HepG2 (cell line): Measurements from ENCODE around the gene ACO1. TPM values are rescaled to one million over a fixed set of nuclear protein-coding genes. Genes with fewer than 3 reads are reported as not detected.

Source experiments
- ATAC-seq: fragments of 200-7000 bp; cut with Tn5 transposase; 3 replicates; pipeline ENCODE4 v1.9.1; 2020; ENCODE audit warnings: mild to moderate bottlenecking, moderate library complexity
- BruUV-seq: library from RNA; stranded (reverse); fragments of 400-500 nt; replicated peaks from 2 replicates; lab custom pipeline; 2021; lab: Mats Ljungman, UMichigan
- CTCF ChIA-PET: fragments of 300-600 bp; formaldehyde crosslinking; extraction: SDS; loops from one replicate; lab custom pipeline; 2021; ENCODE audit warnings: low total read pairs, inconsistent platforms, low intra/inter-chr PET ratio; lab: Yijun Ruan, JAX
- POLR2A ChIA-PET: fragments of 350-600 bp; sonication (Branson Sonifier 250); formaldehyde crosslinking; loops from one replicate; lab custom pipeline; 2020; ENCODE audit warnings: antibody characterized with exemption, inconsistent platforms; lab: Yijun Ruan, JAX
- DNase-seq: peaks from one replicate; pipeline ENCODE4 v3.0.0-alpha.2; 2015; ENCODE audit warnings: low spot score
- FAIRE-seq: peaks from 3 replicates; lab custom pipeline; 2011; peaks lifted over from hg19 to GRCh38; lab: Jason Lieb, UNC
- H2AFZ ChIP-seq: one replicate; pipeline ENCODE4 v1.6.1; 2011; ENCODE audit warnings: low read length, inconsistent platforms
- H3K27ac ChIP-seq: fragments of 300-600 bp; 3 replicates; pipeline ENCODE4 v1.8.0; 2011; ENCODE audit warnings: mixed run types, mild to moderate bottlenecking, mixed read lengths, low read length, inconsistent platforms; ENCODE audit not compliant: insufficient read depth; ENCODE audit errors: extremely low read length
- H3K27me3 ChIP-seq, 2 experiments: fragments of 200-600 bp in 1 of 2; 2 replicates in 1 of 2; 3 replicates in 1 of 2; pipeline versions ENCODE4 v1.6.0 to v1.8.0; 2011; ENCODE audit warnings: low read length in 2 of 2, mild to moderate bottlenecking in 2 of 2, moderate library complexity in 2 of 2, inconsistent platforms in 1 of 2; ENCODE audit not compliant: insufficient read depth in 2 of 2, control insufficient read depth in 1 of 2
- H3K36me3 ChIP-seq, 2 experiments: fragments of 200-600 bp in 1 of 2; replicated peaks in 1 of 2; 2 replicates in 1 of 2; 3 replicates in 1 of 2; pipeline versions ENCODE4 v1.5.1 to v1.8.0; 2011; ENCODE audit warnings: low read length in 2 of 2, inconsistent platforms in 1 of 2; ENCODE audit not compliant: insufficient read depth in 2 of 2, control insufficient read depth in 1 of 2
- H3K4me1 ChIP-seq: 2 replicates; pipeline ENCODE4 v1.5.1; 2012; ENCODE audit warnings: low read length, inconsistent platforms; ENCODE audit not compliant: insufficient read depth
- H3K4me2 ChIP-seq: 2 replicates; pipeline ENCODE4 v1.6.0; 2011; ENCODE audit warnings: low read depth, low read length, inconsistent platforms
- H3K4me3 ChIP-seq, 3 experiments: fragments of 200-600 bp in 1 of 3; sonication (generic), shearing (Covaris generic) in 1 of 3; replicated peaks in 1 of 3; 2 replicates each; pipeline ENCODE4 v1.5.1; 2011 to 2016; ENCODE audit warnings: low read length in 3 of 3, inconsistent platforms in 2 of 3, low read depth in 2 of 3, mild to moderate bottlenecking in 2 of 3, control low read depth in 1 of 3, mixed read lengths in 1 of 3; ENCODE audit not compliant: insufficient read depth in 1 of 3
- H3K79me2 ChIP-seq: one replicate; pipeline ENCODE4 v1.6.1; 2011; ENCODE audit warnings: low read length, inconsistent platforms; ENCODE audit not compliant: insufficient read depth
- H3K9ac ChIP-seq: 2 replicates; pipeline ENCODE4 v1.6.0; 2011; ENCODE audit warnings: mild to moderate bottlenecking, low read depth, low read length, inconsistent platforms; ENCODE audit not compliant: insufficient read depth
- H3K9me3 ChIP-seq: 2 replicates; pipeline ENCODE4 v1.5.1; 2012; ENCODE audit warnings: mild to moderate bottlenecking, low read length
- H4K20me1 ChIP-seq: 2 replicates; pipeline ENCODE4 v1.6.0; 2011; ENCODE audit warnings: inconsistent platforms, mild to moderate bottlenecking, low read length, moderate library complexity; ENCODE audit not compliant: insufficient read depth
- ATF2 ChIP-seq: sonication (generic); formaldehyde crosslinking; IDR thresholded peaks from 2 replicates; pipeline ENCODE4 v1.4.0; 2020; ENCODE audit warnings: missing genetic modification reagents
- CEBPB ChIP-seq: IDR thresholded peaks from 2 replicates; pipeline ENCODE4 v1.6.1; 2011; ENCODE audit warnings: low read depth, low read length, improper control_type of control experiment, borderline replicate concordance
- JARID2 ChIP-seq: sonication (generic); formaldehyde crosslinking; IDR thresholded peaks from 2 replicates; pipeline ENCODE4 v1.8.1; 2023; ENCODE audit warnings: missing genetic modification reagents, inconsistent platforms; ENCODE audit not compliant: insufficient replicate concordance
- KDM5A ChIP-seq: fragments of 200-600 bp; sonication (generic); IDR thresholded peaks from 2 replicates; pipeline ENCODE4 v1.7.0; 2018; ENCODE audit warnings: antibody characterized with exemption, mild to moderate bottlenecking, low read length, borderline replicate concordance
- KLF11 ChIP-seq: IDR thresholded peaks from 2 replicates; pipeline ENCODE4 v1.6.1; 2016; ENCODE audit warnings: missing compliant biosample characterization
- KLF16 ChIP-seq, 2 experiments: sonication (generic) in 1 of 2; formaldehyde crosslinking in 1 of 2; IDR thresholded peaks; 2 replicates each; pipeline versions ENCODE4 v1.6.1 to v1.8.0; 2016 to 2023; ENCODE audit warnings: missing genetic modification reagents in 2 of 2, missing compliant biosample characterization in 1 of 2
- MAZ ChIP-seq, 2 experiments: sonication (generic) in 1 of 2; formaldehyde crosslinking in 1 of 2; IDR thresholded peaks; 2 replicates each; pipeline versions ENCODE4 v1.5.0 to v1.6.1; 2012 to 2020; ENCODE audit warnings: low read depth in 2 of 2, mild to moderate bottlenecking in 2 of 2, borderline replicate concordance in 1 of 2, improper control_type of control experiment in 1 of 2, low read length in 1 of 2, missing genetic modification reagents in 1 of 2, moderate library complexity in 1 of 2
- MEIS2 ChIP-seq: sonication (generic); formaldehyde crosslinking; IDR thresholded peaks from 2 replicates; pipeline ENCODE4 v1.9.0; 2021; ENCODE audit warnings: mild to moderate bottlenecking, missing genetic modification reagents
- PRDM4 ChIP-seq: sonication (generic); formaldehyde crosslinking; IDR thresholded peaks from 2 replicates; pipeline ENCODE4 v1.9.0; 2021; ENCODE audit warnings: missing genetic modification reagents, borderline replicate concordance
- RFX3 ChIP-seq: IDR thresholded peaks from 2 replicates; pipeline ENCODE4 v1.6.1; 2016; ENCODE audit warnings: missing biosample characterization, missing genetic modification reagents
- XBP1 ChIP-seq: sonication (generic); formaldehyde crosslinking; IDR thresholded peaks from 2 replicates; pipeline ENCODE4 v1.5.0; 2020; ENCODE audit warnings: missing genetic modification reagents
- ZFP36L1 ChIP-seq: sonication (generic); formaldehyde crosslinking; IDR thresholded peaks from 2 replicates; pipeline ENCODE4 v1.8.0; 2022; ENCODE audit warnings: mild to moderate bottlenecking, missing genetic modification reagents, moderate library complexity
- ZFP91 ChIP-seq: sonication (generic); formaldehyde crosslinking; IDR thresholded peaks from 2 replicates; pipeline ENCODE4 v1.9.0; 2022; ENCODE audit warnings: missing genetic modification reagents, mild to moderate bottlenecking, borderline replicate concordance
- ZNF10 ChIP-seq: sonication (generic); formaldehyde crosslinking; IDR thresholded peaks from 2 replicates; pipeline ENCODE4 v1.4.0; 2020; ENCODE audit warnings: mild to moderate bottlenecking, low read depth, missing genetic modification reagents, borderline replicate concordance
- ZNF276 ChIP-seq: sonication (generic); formaldehyde crosslinking; IDR thresholded peaks from 2 replicates; pipeline ENCODE4 v1.4.0; 2020; ENCODE audit warnings: mild to moderate bottlenecking, low read depth, missing genetic modification reagents
- ZNF441 ChIP-seq: sonication (generic); formaldehyde crosslinking; IDR thresholded peaks from 2 replicates; pipeline ENCODE4 v1.7.0; 2021; ENCODE audit warnings: missing genetic modification reagents, borderline replicate concordance
- ZSCAN25 ChIP-seq: sonication (generic); formaldehyde crosslinking; IDR thresholded peaks from 2 replicates; pipeline ENCODE4 v1.8.0; 2022; ENCODE audit warnings: mild to moderate bottlenecking, missing genetic modification reagents
- WGBS: methylation state at CpG from one replicate; pipeline ENCODE4 v1.1.6; 2017; ENCODE audit warnings: low lambda C conversion rate; 5-methylcytosine and 5-hydroxymethylcytosine counted together
- in situ Hi-C: cut with HindIII; loops from 2 replicates; pipeline ENCODE4 v1.10.0; 2017; ENCODE audit warnings: low pct_unique_long_range_greater_than_20kb; ENCODE audit not compliant: extremely low pct_ligation_motif_present
- intact Hi-C: fragments of 100-400 bp; cut with micrococcal nuclease; formaldehyde crosslinking; loops from one replicate; pipeline ENCODE4 v1.10.0; 2022; ENCODE audit not compliant: unreplicated experiment
- polyA plus RNA-seq, 8 experiments: library from polyadenylated mRNA; depleted of rRNA in 3 of 8; stranded (reverse) in 7 of 8; unstranded in 1 of 8; fragments of >200 nt; fragmentation: Illumina TruSeq in 4 of 8; extraction: Trizol in 4 of 8; gene quantifications; 2 replicates each; pipeline versions ENCODE4 v1.2.1 to v1.2.3, GENCODE V29; 2011 to 2016; ENCODE audit warnings: low read depth in 4 of 8, missing spikeins in 1 of 8, mixed read lengths in 1 of 8; ENCODE audit not compliant: insufficient read depth in 1 of 8
- total RNA-seq, 5 experiments: library from RNA; depleted of rRNA; stranded (reverse); fragments of >200 nt; fragmentation: Illumina TruSeq; extraction: Trizol; gene quantifications; 2 replicates each; pipeline ENCODE4 v1.2.3, GENCODE V29; 2016; ENCODE audit warnings: low read depth in 1 of 5

Gene ACO1
- total and polyA plus RNA-seq, 2 of the 13 experiments (the other 11 are each of a cell fraction or from before 2014, with no cell fraction given), result 20.1 to 48.2 TPM

- TF ChIP-seq PRDM4 (CRISPR knock-in tag), result no peak
- TF ChIP-seq XBP1, result no peak
- TF ChIP-seq KDM5A, result no peak
- TF ChIP-seq KLF11 (CRISPR knock-in tag), result no peak
- no peak for TF ChIP-seq KLF16 (CRISPR knock-in tag; IDR thresholded peaks at IDR 0.05)
- TF ChIP-seq ZFP91 (CRISPR knock-in tag), result no peak
- TF ChIP-seq ZNF10 (CRISPR knock-in tag), result no peak
- no peak for TF ChIP-seq RFX3 (CRISPR knock-in tag)
- TF ChIP-seq CEBPB, result peak; percentile 92
- TF ChIP-seq ZNF441 (CRISPR knock-in tag), result no peak
Measured at GRCh38 chr9:32468740-32469139, 84.3 kb downstream of the ACO1 start (continued).

- POLR2A ChIA-PET, result no interaction called here
- intact Hi-C loops (no loop called here), in situ Hi-C loops (no loop called here)
- no peak overlapping the region for H3K27ac ChIP-seq
- FAIRE-seq (no peak), ATAC-seq (no peak), DNase-seq (no peak)
- no peaks in the 10 kb centered on the region for H3K79me2 ChIP-seq
- no TSS peak for BruUV-seq
- no peaks in the 10 kb centered on the region for H3K27me3 ChIP-seq
- H3K4me2 ChIP-seq, result no peak overlapping the region
- peaks cover 0 to 7% of the 10 kb centered on the region in 2 experiments; a peak in 4 of 5 replicates for H3K36me3 ChIP-seq
- H3K9me3 ChIP-seq, result no peaks in the 10 kb centered on the region
- no peak overlapping the region for H3K9ac ChIP-seq
- H2AFZ ChIP-seq, result no peak overlapping the region
- WGBS, result 92% methylated on average over 3 of the region's 3 CpGs
- H4K20me1 ChIP-seq, result no peaks in the 10 kb centered on the region
- peaks cover 10% of the 10 kb centered on the region for H3K4me1 ChIP-seq
- no peak overlapping the region for H3K4me3 ChIP-seq
- CTCF ChIA-PET, result no interaction called here
- TF ChIP-seq MEIS2 (CRISPR knock-in tag), result no peak
- TF ChIP-seq MAZ (IDR thresholded peaks at IDR 0.05; ENCODE audit: borderline replicate concordance, low read depth, low read length), result no peak
- no peak for TF ChIP-seq MAZ (CRISPR knock-in tag; IDR thresholded peaks at IDR 0.05; ENCODE audit: low read depth)
- TF ChIP-seq ZNF276 (CRISPR knock-in tag), result no peak
- no peak for TF ChIP-seq ZFP36L1 (CRISPR knock-in tag)
- no peak for TF ChIP-seq JARID2 (CRISPR knock-in tag)
- no peak for TF ChIP-seq ZSCAN25 (CRISPR knock-in tag)
- no peak for TF ChIP-seq ATF2 (CRISPR knock-in tag)
Measured at GRCh38 chr9:32472344-32472743, 87.9 kb downstream of the ACO1 start.
